ENCODE data around the gene TAS1R3.

DNA sequence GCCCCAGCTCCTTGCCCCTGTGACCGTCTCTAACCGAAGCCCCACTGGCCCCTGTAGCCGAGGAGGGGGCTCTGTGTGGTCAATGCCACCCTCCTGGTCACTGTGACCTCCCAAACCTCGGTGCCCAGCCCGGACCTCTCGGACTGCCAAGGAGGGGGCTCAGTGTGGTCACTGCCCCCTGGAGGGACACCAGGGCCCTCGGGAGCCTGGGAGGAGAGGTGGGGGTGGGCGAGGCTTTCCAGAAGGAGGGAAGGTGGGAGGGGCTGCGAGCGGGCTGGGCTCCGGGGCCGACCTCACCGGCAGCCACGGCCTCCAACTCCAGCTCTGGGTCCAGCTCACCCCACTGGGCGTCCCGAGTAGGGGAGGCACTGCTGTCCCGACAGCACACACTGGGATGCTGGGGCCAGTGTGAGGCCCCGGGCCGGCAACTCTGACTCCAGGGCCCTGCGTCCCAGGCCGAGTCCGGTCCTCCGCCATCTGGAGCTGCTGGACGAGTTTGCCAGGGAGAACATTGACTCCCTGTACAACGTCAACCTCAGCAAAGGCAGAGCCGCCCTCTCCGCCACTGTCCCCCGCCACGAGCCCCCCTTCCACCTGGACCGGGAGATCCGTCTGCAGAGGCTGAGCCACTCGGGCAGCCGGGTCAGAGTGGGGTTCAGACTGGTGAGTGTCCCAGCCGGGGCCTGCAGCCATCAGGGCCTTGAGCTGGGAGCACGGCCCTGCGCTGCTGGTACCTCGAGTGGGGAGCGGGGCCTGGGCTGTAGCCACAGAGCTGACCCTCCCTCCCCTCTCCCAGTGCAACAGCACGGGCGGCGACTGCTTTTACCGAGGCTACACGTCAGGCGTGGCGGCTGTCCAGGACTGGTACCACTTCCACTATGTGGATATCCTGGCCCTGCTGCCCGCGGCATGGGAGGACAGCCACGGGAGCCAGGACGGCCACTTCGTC lies 44.5 kb upstream of the TAS1R3 start:
- TF ChIP-seq CTCF (IDR thresholded peaks at IDR 0.05) = no peak
- TF ChIP-seq EP300 (IDR thresholded peaks at IDR 0.05) = no peak
- TF ChIP-seq POLR2A (IDR thresholded peaks at IDR 0.05) = no peak
